GM12892 (cell line): Measurements from ENCODE around the gene GYPC.

Experiments used
- POLR2A ChIP-seq: IDR thresholded peaks from 2 replicates; pipeline ENCODE4 v1.6.1; 2011; ENCODE audit warnings: low read depth, low read length, control low read depth
- POLR2AphosphoS5 ChIP-seq: IDR thresholded peaks from 2 replicates; pipeline ENCODE4 v1.6.1; 2011; ENCODE audit warnings: low read depth, low read length, control low read depth

DNA sequence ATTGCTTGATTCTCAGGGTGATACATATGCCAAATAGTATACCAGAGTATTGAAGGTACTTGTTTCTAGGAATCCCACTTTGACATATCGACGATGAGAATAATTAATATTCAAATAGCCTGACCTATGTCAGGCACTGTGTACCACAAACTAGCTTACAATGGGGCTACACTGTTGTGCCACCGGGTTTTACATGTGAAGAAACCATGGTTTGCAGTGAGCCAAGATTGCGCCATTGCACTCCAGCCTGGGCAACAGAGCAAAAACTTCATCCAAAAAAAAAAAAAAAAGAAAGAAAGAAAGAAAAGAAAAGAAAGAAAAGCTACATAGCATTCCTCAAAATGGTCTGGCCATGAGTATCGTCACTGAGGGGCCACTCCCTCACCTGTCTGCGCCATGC lies 25.5 kb downstream of the GYPC start:
- TF ChIP-seq POLR2A (no peak), POLR2AphosphoS5 (no peak)
